Subcutaneous adipose tissue (tissue), 4 donors: ENCODE measurements around the gene LRRC53. TPM values are rescaled to one million over a fixed set of nuclear protein-coding genes. Genes with fewer than 3 reads are reported as not detected.

ENCODE experiments used
- CTCF ChIP-seq: fragments of 450-650 bp; IDR thresholded peaks from one replicate; pipeline ENCODE4 v1.5.1; 2016; ENCODE audit warnings: low read depth, mild to moderate bottlenecking, control low read depth, antibody characterized with exemption, moderate library complexity
- total RNA-seq, 4 donors: library from RNA; depleted of rRNA; stranded (reverse); fragments of >200 nt; gene quantifications; one replicate each; pipeline ENCODE4 v1.1.0, GENCODE V29; 2016

The LRRC53 gene
- total RNA-seq, 4 donors from 2014 or later, result not detected

GRCh38 chr1:74471470-74471869 lies 40.9 kb downstream of the LRRC53 start:
- no peak for TF ChIP-seq CTCF

- TF ChIP-seq CTCF, result no peak
Measured at GRCh38 chr1:74470936-74471335, 41.5 kb downstream of the LRRC53 start.

- no peak for TF ChIP-seq CTCF
Measured at GRCh38 chr1:74470251-74470650, 42.2 kb downstream of the LRRC53 start.

GRCh38 chr1:74468982-74469603 lies 43.3 kb downstream of the LRRC53 start:
- TF ChIP-seq CTCF, result no peak

GRCh38 chr1:74467786-74468377 lies 44.5 kb downstream of the LRRC53 start:
- TF ChIP-seq CTCF, result no peak

GRCh38 chr1:74465193-74465681 lies 47.2 kb downstream of the LRRC53 start:
- TF ChIP-seq CTCF, result no peak

GRCh38 chr1:74464037-74464436 lies 48.4 kb downstream of the LRRC53 start:
- no peak for TF ChIP-seq CTCF
